Activated T-helper 2 cell treated with anti-CD3 and anti-CD28 coated beads, Interferon-gamma antibody, Interleukin-2, Interleukin-4, amounts not matched to agents 10 μg/mL and 5 μg/mL and 100 μg/mL, durations not matched to agents 14 hours and 24 hours and 36 hours (primary cell): ENCODE results near the gene ZC3H4. TPM values are rescaled to one million over a fixed set of nuclear protein-coding genes. Genes with fewer than 3 reads are reported as not detected.

Experiments
- DNase-seq: peaks from one replicate; pipeline ENCODE4 v3.0.0; 2021; ENCODE audit warnings: low spot score
- H3K27ac Mint-ChIP-seq: one replicate; pipeline ENCODE4 v1.8.0; 2021; ENCODE audit warnings: mixed read lengths
- H3K27me3 Mint-ChIP-seq: one replicate; pipeline ENCODE4 v1.8.0; 2021; ENCODE audit warnings: low read depth, mixed read lengths
- H3K36me3 Mint-ChIP-seq: one replicate; pipeline ENCODE4 v1.8.0; 2021; ENCODE audit warnings: low read depth, mixed read lengths
- H3K4me1 Mint-ChIP-seq: one replicate; pipeline ENCODE4 v1.8.0; 2021; ENCODE audit warnings: low read depth, mixed read lengths
- H3K4me3 Mint-ChIP-seq: one replicate; pipeline ENCODE4 v1.8.0; 2021; ENCODE audit warnings: low read depth, mild to moderate bottlenecking, moderate library complexity, mixed read lengths
- H3K9me3 Mint-ChIP-seq: one replicate; pipeline ENCODE4 v1.8.0; 2021; ENCODE audit warnings: mixed read lengths
- intact Hi-C: fragments of 100-400 bp; cut with micrococcal nuclease; formaldehyde crosslinking; loops from one replicate; pipeline ENCODE4 v1.15.1; 2023
- total RNA-seq: library from RNA; stranded (reverse); gene quantifications from 2 replicates; pipeline ENCODE4 v1.2.3, GENCODE V29; 2022

Gene ZC3H4
- total RNA-seq, 1 donor from 2014 or later: 104 TPM

- Mint-ChIP-seq H3K36me3 (no peaks in the 10 kb centered on the region), H3K27ac (no peak overlapping the region), H3K27me3 (no peaks in the 10 kb centered on the region), H3K4me3 (no peak overlapping the region), H3K9me3 (no peaks in the 10 kb centered on the region), H3K4me1 (peaks cover 7% of the 10 kb centered on the region)
- no peak for DNase-seq
- intact Hi-C loops: loop anchor here (5.0 kb wide), 1 partner anchor 182 kb away; no protein-coding TSS in a partner anchor
Measured at GRCh38 chr19:47044946-47045866, 68.4 kb downstream of the ZC3H4 start.

DNA sequence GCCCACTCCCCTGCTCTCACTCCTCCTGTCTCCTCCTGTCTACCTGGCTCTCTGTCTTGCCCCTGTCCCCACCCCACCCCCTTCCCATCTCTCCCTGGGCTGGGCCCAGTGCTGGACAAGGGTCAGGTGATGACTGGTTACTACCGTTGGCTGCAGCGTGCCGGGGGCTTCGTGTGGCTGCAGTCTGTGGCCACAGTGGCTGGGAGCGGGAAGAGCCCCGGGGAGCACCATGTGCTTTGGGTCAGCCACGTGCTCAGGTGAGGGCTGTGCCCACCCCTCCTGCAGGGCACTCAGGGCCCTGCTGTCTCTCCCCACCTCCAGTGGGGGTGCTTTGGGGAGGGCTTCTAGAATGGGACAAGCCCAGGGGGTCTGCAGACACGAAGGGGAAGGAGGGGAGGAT lies 72.7 kb downstream of the ZC3H4 start:
- Mint-ChIP-seq H3K4me3 (no peak overlapping the region), H3K9me3 (no peaks in the 10 kb centered on the region), H3K4me1 (peaks cover 4% of the 10 kb centered on the region), H3K27ac (no peak overlapping the region), H3K27me3 (no peaks in the 10 kb centered on the region), H3K36me3 (no peaks in the 10 kb centered on the region)
- intact Hi-C loops: no loop called here
- no peak for DNase-seq

DNA sequence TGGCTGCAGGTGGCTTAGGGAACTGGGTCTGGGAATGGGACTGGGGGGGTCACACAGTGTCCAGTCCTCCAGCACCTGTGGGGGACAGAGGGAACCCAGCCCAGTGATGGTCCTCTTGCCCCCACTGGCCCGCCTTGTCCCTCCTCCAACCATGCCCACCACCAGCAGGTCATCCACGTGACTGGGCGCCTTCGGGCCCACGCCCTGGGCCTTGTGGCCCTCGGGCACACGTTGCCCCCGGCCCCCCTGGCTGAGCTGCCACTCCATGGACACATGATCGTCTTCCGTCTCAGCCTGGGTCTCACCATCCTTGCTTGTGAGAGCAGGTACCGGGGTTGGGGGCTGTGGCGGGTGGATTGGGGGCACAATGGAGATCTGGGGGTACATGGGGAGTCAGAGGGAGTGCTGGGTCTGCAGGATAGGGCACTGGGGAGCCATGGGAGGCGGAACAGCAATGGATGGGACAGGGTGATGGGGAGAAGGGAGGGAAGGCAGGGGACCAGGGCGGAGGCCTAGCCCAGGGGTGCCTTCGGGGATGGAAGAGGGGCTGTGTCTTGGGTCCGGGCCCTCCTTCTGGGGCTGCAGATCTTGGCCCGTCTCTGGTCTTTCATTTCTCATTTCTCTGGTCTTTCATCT lies 74.2 kb downstream of the ZC3H4 start:
- no peak overlapping the region for H3K27ac Mint-ChIP-seq
- H3K4me1 Mint-ChIP-seq: peaks cover 14% of the 10 kb centered on the region
- no peak for DNase-seq
- intact Hi-C loops: loop anchor here (5.0 kb wide), 2 partner anchors 88 to 203 kb away; no protein-coding TSS in a partner anchor
- no peaks in the 10 kb centered on the region for H3K27me3 Mint-ChIP-seq
- no peaks in the 10 kb centered on the region for H3K9me3 Mint-ChIP-seq
- no peak overlapping the region for H3K4me3 Mint-ChIP-seq
- no peaks in the 10 kb centered on the region for H3K36me3 Mint-ChIP-seq

DNA sequence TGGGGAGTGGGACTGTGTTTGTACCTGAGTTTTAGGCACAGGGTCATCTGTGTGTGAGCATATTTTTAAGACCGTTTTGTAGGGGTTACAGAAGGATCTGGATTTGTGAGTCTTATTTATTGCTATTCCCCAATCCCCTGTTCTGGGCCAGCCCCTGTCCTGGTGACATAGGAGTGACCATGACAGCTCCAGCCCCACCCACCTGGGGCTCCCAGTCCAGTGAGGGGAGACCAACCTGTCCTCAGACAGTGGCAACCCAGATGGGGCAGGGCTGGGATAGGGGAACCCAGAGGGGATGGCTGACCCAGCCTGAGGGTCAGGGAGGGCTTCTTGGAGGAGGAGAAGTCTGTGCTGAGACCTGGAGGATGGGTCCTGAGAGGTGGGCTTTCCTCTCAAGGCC lies 75.8 kb downstream of the ZC3H4 start:
- H3K27ac Mint-ChIP-seq: peak overlapping the region; percentile 42
- no peaks in the 10 kb centered on the region for H3K9me3 Mint-ChIP-seq
- DNase-seq: no peak
- H3K36me3 Mint-ChIP-seq: no peaks in the 10 kb centered on the region
- intact Hi-C loops: loop anchor here (5.0 kb wide), 2 partner anchors 90 to 205 kb away; no protein-coding TSS in a partner anchor
- H3K4me1 Mint-ChIP-seq: peaks cover 16% of the 10 kb centered on the region
- H3K4me3 Mint-ChIP-seq: peak overlapping the region; percentile 30
- no peaks in the 10 kb centered on the region for H3K27me3 Mint-ChIP-seq

GRCh38 chr19:47036097-47036651 lies 77.4 kb downstream of the ZC3H4 start:
- peak overlapping the region; percentile 83 for H3K4me3 Mint-ChIP-seq
- no peak for DNase-seq
- intact Hi-C loops: loop anchor here (1.0 to 5.0 kb wide), 3 partner anchors 12 to 206 kb away; partner anchors contain the start of gene TMEM160
- H3K27ac Mint-ChIP-seq: peak overlapping the region; percentile 87
- peaks cover 19% of the 10 kb centered on the region for H3K4me1 Mint-ChIP-seq
- H3K27me3 Mint-ChIP-seq: peaks cover 4% of the 10 kb centered on the region
- no peaks in the 10 kb centered on the region for H3K9me3 Mint-ChIP-seq
- H3K36me3 Mint-ChIP-seq: no peaks in the 10 kb centered on the region

GRCh38 chr19:47035127-47036096 lies 78.2 kb downstream of the ZC3H4 start:
- peaks cover 9% of the 10 kb centered on the region for H3K27me3 Mint-ChIP-seq
- no peaks in the 10 kb centered on the region for H3K9me3 Mint-ChIP-seq
- H3K4me1 Mint-ChIP-seq: peaks cover 21% of the 10 kb centered on the region

DNA sequence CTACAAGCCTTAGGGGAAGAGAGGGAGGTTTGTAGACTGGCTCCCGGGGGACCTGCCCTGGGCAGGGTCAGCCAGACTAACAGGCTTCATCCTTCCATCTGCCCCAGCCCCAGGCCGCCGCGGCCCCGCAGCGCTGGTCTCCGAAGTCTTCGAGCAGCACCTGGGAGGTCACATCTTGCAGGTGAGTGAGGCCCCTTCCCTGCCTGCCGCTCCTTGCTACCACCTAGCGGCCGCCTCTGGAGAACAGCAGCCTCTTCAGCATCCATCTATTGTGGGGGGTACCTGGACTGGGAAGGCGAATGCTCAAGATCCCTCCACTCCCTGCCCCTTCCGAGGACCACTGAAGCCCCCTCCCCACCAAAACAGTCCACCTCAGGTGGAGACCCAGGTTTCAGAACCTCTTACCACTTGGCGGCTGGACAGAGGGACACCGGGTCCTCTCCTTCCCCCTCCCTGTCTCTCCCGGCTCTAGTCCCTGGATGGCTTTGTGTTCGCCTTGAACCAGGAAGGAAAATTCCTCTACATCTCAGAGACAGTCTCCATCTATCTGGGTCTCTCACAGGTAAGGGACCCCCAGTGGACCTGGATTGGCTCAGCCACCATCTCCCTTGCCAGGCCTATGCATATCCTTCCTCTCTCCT lies 81.3 kb downstream of the ZC3H4 start:
- Mint-ChIP-seq H3K4me3 (no peak overlapping the region), H3K36me3 (no peaks in the 10 kb centered on the region), H3K9me3 (no peaks in the 10 kb centered on the region), H3K27ac (no peak overlapping the region), H3K27me3 (peaks cover 29% of the 10 kb centered on the region), H3K4me1 (peaks cover 21% of the 10 kb centered on the region)
- intact Hi-C loops: loop anchor here (2.0 kb wide), 1 partner anchor 19 kb away; no protein-coding TSS in a partner anchor
- DNase-seq: peak; percentile 32

More at GRCh38 chr19:47035127-47036096, 78.2 kb downstream of the ZC3H4 start:
- DNase-seq: peak; percentile 94
- peak overlapping the region; percentile 87 for H3K27ac Mint-ChIP-seq
- H3K4me3 Mint-ChIP-seq: peak overlapping the region; percentile 83
- H3K36me3 Mint-ChIP-seq: no peaks in the 10 kb centered on the region
- intact Hi-C loops: loop anchor here (1.0 to 5.0 kb wide), 3 partner anchors 13 to 207 kb away; partner anchors contain the start of gene TMEM160

GRCh38 chr19:47028195-47028601 lies 85.4 kb downstream of the ZC3H4 start:
- Mint-ChIP-seq H3K4me3 (no peak overlapping the region), H3K4me1 (peaks cover 6% of the 10 kb centered on the region), H3K36me3 (no peaks in the 10 kb centered on the region), H3K27me3 (peaks cover 59% of the 10 kb centered on the region), H3K27ac (no peak overlapping the region), H3K9me3 (no peaks in the 10 kb centered on the region)
- intact Hi-C loops: no loop called here
- DNase-seq: no peak

- no peaks in the 10 kb centered on the region for H3K36me3 Mint-ChIP-seq
- H3K4me1 Mint-ChIP-seq: peaks cover 9% of the 10 kb centered on the region
- no peak overlapping the region for H3K4me3 Mint-ChIP-seq
- intact Hi-C loops: no loop called here
- DNase-seq: no peak
- peaks cover 64% of the 10 kb centered on the region for H3K27me3 Mint-ChIP-seq
- H3K27ac Mint-ChIP-seq: no peak overlapping the region
- no peaks in the 10 kb centered on the region for H3K9me3 Mint-ChIP-seq
Measured at GRCh38 chr19:47027586-47028088, 85.9 kb downstream of the ZC3H4 start.

DNA sequence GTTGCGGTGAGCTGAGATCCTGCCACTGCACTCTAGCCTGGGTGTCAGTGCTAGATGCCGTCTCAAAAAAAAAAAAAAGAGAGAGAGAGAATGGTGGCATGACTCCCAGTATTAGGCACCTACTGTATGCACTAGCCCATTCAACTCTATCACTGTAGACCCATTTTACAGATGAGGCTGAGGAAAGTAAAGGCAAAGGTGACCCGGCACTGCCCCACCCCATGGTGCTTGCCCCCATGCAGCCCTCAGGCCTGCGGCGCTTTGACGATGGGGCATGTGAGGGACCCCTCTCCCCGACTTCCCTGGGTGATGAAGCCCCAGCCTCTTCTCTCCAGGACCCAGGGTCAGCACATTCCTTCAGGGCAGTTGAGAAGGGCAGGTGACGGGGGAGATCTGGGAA lies 86.7 kb downstream of the ZC3H4 start:
- H3K36me3 Mint-ChIP-seq: no peaks in the 10 kb centered on the region
- H3K9me3 Mint-ChIP-seq: no peaks in the 10 kb centered on the region
- DNase-seq: no peak
- no peak overlapping the region for H3K4me3 Mint-ChIP-seq
- H3K27me3 Mint-ChIP-seq: peaks cover 68% of the 10 kb centered on the region
- H3K4me1 Mint-ChIP-seq: peaks cover 6% of the 10 kb centered on the region
- intact Hi-C loops: no loop called here
- H3K27ac Mint-ChIP-seq: no peak overlapping the region

- no peak for DNase-seq
- intact Hi-C loops: no loop called here
- no peak overlapping the region for H3K4me3 Mint-ChIP-seq
- H3K36me3 Mint-ChIP-seq: no peaks in the 10 kb centered on the region
- no peak overlapping the region for H3K27ac Mint-ChIP-seq
- H3K9me3 Mint-ChIP-seq: no peaks in the 10 kb centered on the region
- peaks cover 6% of the 10 kb centered on the region for H3K4me1 Mint-ChIP-seq
- H3K27me3 Mint-ChIP-seq: peaks cover 70% of the 10 kb centered on the region
Measured at GRCh38 chr19:47026156-47026555, 87.4 kb downstream of the ZC3H4 start.
